ENCODE measurements around the gene AMER3. TPM values are rescaled to one million over a fixed set of nuclear protein-coding genes. Genes with fewer than 3 reads are reported as not detected.
A peak's percentile ranks its signal among the peaks of the same experiment; 100 is the strongest.

The AMER3 gene
- total RNA-seq, 2 donors from 2014 or later = 0.18 to 10.1 TPM

- no peak for DNase-seq (ENCODE audit: low spot score)
- TF ChIP-seq, protein P1, sequence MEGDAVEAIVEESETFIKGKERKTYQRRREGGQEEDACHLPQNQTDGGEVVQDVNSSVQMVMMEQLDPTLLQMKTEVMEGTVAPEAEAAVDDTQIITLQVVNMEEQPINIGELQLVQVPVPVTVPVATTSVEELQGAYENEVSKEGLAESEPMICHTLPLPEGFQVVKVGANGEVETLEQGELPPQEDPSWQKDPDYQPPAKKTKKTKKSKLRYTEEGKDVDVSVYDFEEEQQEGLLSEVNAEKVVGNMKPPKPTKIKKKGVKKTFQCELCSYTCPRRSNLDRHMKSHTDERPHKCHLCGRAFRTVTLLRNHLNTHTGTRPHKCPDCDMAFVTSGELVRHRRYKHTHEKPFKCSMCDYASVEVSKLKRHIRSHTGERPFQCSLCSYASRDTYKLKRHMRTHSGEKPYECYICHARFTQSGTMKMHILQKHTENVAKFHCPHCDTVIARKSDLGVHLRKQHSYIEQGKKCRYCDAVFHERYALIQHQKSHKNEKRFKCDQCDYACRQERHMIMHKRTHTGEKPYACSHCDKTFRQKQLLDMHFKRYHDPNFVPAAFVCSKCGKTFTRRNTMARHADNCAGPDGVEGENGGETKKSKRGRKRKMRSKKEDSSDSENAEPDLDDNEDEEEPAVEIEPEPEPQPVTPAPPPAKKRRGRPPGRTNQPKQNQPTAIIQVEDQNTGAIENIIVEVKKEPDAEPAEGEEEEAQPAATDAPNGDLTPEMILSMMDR (IDR thresholded peaks at IDR 0.05) = no peak
- TF ChIP-seq POLR2AphosphoS5 (IDR thresholded peaks at IDR 0.05) = no peak
- TF ChIP-seq POLR2A (IDR thresholded peaks at IDR 0.05) = no peak
- no peak overlapping the region for H3K4me3 ChIP-seq
- H3K36me3 ChIP-seq = no peaks in the 10 kb centered on the region
- WGBS = 95% methylated on average over 2 of the region's 2 CpGs
- intact Hi-C loops (cut with DNase I) = no loop called here
- H3K9me3 ChIP-seq = no peaks in the 10 kb centered on the region
- H3K4me1 ChIP-seq (replicated peaks) = no peaks in the 10 kb centered on the region
- no peaks in the 10 kb centered on the region for H3K27me3 ChIP-seq (replicated peaks; ENCODE audit: insufficient read depth)
- no peak overlapping the region for H3K27ac ChIP-seq
These were observed 30.9 kb upstream of the AMER3 start for GRCh38 chr2:130724455-130724854.

DNA sequence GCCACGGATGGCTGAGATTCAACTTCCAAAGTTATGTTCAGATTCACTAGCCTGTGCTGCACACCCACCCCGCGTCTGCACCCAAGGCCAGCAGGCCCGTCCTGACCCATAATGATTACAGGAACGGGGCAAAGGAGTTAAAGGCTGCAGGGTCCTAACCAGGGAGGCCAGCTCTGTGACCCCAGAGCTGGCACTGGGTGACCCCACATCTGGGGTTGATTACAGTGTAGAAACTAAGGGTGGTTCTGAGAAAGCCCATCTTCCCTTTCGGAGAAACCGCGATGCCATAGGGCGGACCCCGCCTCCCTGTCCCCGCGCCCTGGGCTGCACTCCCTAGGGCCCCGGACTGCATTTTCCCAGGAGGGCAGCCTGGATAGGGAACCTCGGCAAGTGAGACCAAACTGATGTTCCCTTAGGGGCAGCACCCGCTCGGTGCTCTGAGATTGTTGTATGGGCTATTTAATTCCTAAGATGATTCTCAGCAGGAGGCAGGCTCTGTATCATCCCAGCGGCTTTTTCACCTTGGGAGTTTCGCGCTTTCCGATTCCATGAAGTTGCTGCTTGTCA, 28.6 kb upstream of the AMER3 start:
- 11% methylated on average over 20 of the region's 20 CpGs for WGBS
- H3K4me3 ChIP-seq = peak overlapping the region; percentile 43 to 44
- no peak for DNase-seq (ENCODE audit: low spot score)

DNA sequence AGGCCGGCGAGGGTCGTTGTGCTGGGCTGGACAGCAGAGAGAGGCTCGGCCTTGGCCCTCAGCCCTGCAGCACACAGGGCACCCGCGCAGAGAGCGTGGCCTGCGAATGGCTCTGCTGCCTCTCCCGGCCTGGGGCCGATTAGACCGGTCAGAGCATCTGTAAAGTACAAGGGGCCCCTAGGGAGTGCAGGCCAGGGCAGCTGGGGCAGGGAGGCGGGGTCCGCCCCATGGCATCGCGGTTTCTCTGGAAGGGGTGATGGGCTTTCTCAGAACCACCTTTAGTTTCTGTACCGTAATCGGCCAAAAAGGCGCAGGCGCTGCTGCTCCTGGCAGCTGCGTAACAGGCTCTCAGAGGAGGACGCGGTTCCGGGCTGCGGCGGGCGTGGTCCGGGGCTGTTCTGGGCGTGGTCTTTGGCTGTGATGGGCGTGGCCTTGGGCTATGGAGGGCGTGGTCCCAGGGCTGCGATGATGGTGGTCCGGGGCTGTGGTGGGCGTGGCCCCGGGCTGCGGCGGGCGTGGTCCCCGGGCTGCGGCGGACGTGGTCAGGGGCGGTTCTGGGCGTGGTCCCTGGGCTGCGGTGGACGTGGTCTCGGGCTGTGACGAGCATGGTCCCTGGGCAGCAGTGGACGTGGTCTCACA, 27.9 kb upstream of the AMER3 start:
- Histone ChIP-seq H3K4me1 (replicated peaks) (no peaks in the 10 kb centered on the region), H3K4me3 (peak overlapping the region; percentile 43 to 44), H3K36me3 (no peaks in the 10 kb centered on the region), H3K27me3 (replicated peaks; ENCODE audit: insufficient read depth) (no peaks in the 10 kb centered on the region), H3K9me3 (no peaks in the 10 kb centered on the region), H3K27ac (peak overlapping the region; percentile 69 to 79)
- under 1% methylated on average over 19 of the region's 48 CpGs for WGBS
- TF ChIP-seq POLR2AphosphoS5 (IDR thresholded peaks at IDR 0.05) = peak; percentile 58
- no peak for TF ChIP-seq POLR2A (IDR thresholded peaks at IDR 0.05)
- TF ChIP-seq, protein P1 (IDR thresholded peaks at IDR 0.05) = no peak
- intact Hi-C loops (cut with DNase I) = no loop called here
- peak; percentile 66 for DNase-seq (ENCODE audit: low spot score)

More for the DNA sequence above, 28.6 kb upstream of the AMER3 start:
- TF ChIP-seq, protein P1 (IDR thresholded peaks at IDR 0.05) = no peak
- no peak for TF ChIP-seq POLR2A (IDR thresholded peaks at IDR 0.05)
- TF ChIP-seq POLR2AphosphoS5 (IDR thresholded peaks at IDR 0.05) = no peak
- intact Hi-C loops (cut with DNase I) = no loop called here
- no peaks in the 10 kb centered on the region for H3K36me3 ChIP-seq
- H3K27me3 ChIP-seq (replicated peaks; ENCODE audit: insufficient read depth) = no peaks in the 10 kb centered on the region
- H3K9me3 ChIP-seq = no peaks in the 10 kb centered on the region
- H3K4me1 ChIP-seq (replicated peaks) = no peaks in the 10 kb centered on the region
- H3K27ac ChIP-seq = peak overlapping the region; percentile 69 to 79

DNA sequence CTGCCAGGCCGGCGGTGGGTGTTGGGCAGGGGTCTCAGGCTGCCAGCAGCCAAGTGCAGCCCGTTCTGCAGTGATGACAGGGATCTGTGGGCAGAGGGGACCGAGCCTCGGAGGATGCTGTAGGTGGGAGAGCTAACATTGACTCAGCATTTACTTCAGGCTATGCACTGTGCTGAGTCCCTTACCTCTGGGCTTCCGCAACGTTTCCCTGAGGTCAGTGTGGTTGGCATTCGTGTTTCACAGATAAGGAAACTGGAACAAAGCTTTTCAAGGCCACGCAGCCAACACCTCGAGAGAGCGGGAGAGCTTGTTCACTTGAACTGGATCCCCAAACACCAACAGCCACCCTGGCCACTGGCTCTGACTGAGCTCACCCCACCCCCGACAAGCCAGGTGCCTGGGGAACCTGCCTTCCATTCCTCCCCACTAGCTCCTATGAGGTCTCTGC, 27.3 kb upstream of the AMER3 start:
- no peaks in the 10 kb centered on the region for H3K4me1 ChIP-seq (replicated peaks)
- H3K36me3 ChIP-seq = no peaks in the 10 kb centered on the region
- WGBS = 16% methylated on average over 12 of the region's 12 CpGs
- no peaks in the 10 kb centered on the region for H3K9me3 ChIP-seq
- H3K27ac ChIP-seq = peak overlapping the region; percentile 69 to 79
- TF ChIP-seq, protein P1 (IDR thresholded peaks at IDR 0.05) = no peak
- TF ChIP-seq POLR2AphosphoS5 (IDR thresholded peaks at IDR 0.05) = no peak
- no peak for TF ChIP-seq POLR2A (IDR thresholded peaks at IDR 0.05)
- DNase-seq (ENCODE audit: low spot score) = no peak
- H3K27me3 ChIP-seq (replicated peaks; ENCODE audit: insufficient read depth) = no peaks in the 10 kb centered on the region
- H3K4me3 ChIP-seq = peak overlapping the region; percentile 43 to 44
- intact Hi-C loops (cut with DNase I) = no loop called here
